NCI-H2107 treated with DMSO at 0.1 percent for 48 hours (cell line): Measurements from ENCODE around the gene DAZAP1.
"Not testable (repeated sequence)": the region's sequence is repeated elsewhere in the genome, so short reads cannot be mapped to it uniquely, and the experiment has no call there.

Experiments
- DNase-seq: peaks from one replicate; lab custom pipeline; 2025; ENCODE audit not compliant: unreplicated experiment; lab: John Stamatoyannopoulos, UW

Gene DAZAP1

GRCh38 chr19:1410136-1410786 lies 2.9 kb downstream of the DAZAP1 start:
- no peak for DNase-seq

DNA sequence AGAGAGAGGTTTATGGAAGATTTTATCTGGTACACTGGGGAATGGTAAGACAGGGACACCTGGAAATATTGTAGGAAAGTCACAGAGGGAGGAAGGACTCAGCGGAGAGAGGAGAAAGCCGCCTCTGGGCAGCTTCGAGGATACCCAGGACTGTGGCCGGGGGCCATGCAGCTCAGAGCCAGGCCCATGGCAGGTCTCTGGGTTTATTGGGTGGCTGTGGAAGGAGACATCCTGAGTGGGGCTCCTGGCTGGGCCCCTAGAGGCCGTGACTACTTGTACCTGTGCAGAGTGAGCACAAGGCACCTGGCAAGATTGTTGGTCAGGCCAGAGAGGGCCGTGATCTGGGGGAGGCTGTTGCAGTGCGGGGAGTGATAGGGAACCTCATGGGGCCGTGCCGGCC lies 3.4 kb downstream of the DAZAP1 start:
- DNase-seq: no peak

DNA sequence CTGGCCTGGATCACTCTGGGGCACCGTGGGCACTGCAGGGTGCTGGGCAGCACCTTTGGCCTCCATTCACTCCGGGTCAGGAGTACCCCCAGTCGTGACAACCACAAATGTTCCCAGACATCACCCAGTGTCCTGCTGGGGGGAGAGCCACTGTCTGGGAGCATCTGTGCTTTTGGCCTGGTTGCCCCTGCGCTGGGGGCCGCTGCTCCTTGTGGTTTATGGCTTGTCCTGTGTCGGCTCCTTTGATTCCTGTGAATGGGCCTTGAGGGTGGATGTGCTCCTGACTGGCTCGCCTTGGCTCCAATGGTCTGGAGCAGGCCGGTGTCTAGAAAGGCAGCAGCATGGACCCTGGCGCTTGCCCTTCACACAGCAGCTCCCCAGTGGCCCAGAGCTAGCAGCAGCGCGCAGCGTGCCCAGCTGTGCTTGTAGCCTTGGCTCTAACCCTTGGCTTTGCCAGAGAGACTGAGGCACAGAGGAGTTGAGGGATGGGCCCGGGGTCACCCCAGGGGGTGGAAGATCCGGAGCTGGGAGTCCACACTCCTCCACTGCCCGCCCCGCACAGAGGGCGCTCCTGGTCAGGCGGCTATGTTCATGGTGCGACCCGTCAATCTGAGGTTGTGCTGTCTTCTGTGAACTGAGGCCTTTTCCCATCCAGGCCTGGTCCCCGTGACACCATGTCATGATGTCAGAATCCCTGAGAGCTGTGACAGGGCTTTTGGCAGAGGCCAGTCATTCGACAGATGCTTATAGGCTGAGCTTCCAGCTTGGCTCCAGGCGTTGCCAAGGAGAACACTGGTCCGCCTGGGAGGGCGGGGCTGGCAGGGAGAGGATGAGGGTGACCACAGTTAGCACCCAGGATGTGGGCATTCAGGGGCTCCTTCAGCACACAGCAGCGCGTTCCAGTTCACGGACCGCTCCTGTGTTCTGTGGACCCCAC lies 4.1 kb downstream of the DAZAP1 start:
- DNase-seq: no peak

- DNase-seq: no peak
These were observed 5.0 kb downstream of the DAZAP1 start for GRCh38 chr19:1412323-1412923.

GRCh38 chr19:1412995-1413800 lies 5.8 kb downstream of the DAZAP1 start:
- DNase-seq: no peak

- DNase-seq: no peak
These were observed 8.8 kb downstream of the DAZAP1 start for GRCh38 chr19:1416014-1416841.

DNA sequence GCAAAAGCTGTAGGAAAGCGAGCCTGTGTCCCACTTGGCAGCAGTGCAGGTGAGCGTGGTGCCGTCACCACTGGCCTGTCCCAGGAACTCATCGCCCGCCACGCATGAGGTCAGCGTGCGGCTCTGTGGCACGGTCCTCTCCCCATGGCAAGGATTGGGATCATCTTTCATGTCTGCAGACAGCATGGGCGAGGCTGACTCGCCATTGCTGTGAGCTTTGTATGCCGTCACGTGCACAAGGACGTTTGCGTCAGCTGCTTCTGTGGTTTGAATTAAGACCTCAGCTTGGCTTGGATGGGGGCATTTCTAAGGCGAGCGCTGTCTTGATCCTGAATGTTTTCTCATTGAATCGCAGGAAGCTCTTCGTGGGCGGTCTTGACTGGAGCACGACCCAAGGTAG lies 9.8 kb downstream of the DAZAP1 start:
- DNase-seq: no peak

- no peak for DNase-seq
These were observed 10.5 kb downstream of the DAZAP1 start for GRCh38 chr19:1417681-1418495.

- no peak for DNase-seq
These were observed 11.1 kb downstream of the DAZAP1 start for GRCh38 chr19:1418496-1418775.

GRCh38 chr19:1418951-1419738 lies 11.8 kb downstream of the DAZAP1 start:
- DNase-seq: no peak

GRCh38 chr19:1420085-1420484 lies 12.7 kb downstream of the DAZAP1 start:
- DNase-seq: not testable (repeated sequence)

- DNase-seq: no peak
These were observed 13.2 kb downstream of the DAZAP1 start for GRCh38 chr19:1420590-1420989.

DNA sequence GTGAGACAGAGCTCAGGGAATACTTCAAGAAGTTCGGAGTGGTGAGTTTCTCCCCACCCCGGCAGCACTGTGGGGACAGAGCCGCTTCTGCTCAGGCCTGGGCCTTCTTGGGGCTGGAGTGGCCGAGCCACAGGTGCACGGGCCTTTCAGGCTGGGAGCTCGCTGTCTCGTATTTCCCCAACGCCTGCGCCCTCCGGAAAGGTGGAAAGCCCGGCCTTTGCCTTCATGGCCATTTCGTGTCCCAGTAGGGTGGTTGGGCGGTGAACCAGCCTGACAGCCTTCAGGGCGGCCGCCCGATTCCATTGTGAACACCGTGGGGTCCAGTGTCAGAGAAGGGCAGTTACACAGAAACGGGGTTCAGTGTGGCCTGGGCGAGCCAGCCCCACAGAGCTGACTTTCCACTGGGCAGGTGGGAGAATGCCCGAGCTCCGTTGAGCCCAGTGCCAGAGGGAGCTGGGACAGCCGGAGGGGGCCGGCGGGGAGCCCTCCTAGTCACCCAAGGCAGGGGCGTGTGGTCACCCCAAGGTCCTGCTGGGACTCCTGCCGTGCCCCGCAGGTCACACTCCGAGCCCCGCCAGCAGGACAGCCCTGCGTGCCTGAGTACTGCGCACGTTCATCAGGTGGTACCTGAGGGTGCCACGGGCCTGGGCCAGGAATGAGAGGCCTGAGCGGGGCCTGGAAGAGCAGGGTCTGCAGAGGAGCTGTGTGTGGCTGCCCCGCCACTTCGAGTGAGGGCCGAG lies 14.0 kb downstream of the DAZAP1 start:
- no peak for DNase-seq

- no peak for DNase-seq
These were observed 14.5 kb downstream of the DAZAP1 start for GRCh38 chr19:1421958-1422305.

DNA sequence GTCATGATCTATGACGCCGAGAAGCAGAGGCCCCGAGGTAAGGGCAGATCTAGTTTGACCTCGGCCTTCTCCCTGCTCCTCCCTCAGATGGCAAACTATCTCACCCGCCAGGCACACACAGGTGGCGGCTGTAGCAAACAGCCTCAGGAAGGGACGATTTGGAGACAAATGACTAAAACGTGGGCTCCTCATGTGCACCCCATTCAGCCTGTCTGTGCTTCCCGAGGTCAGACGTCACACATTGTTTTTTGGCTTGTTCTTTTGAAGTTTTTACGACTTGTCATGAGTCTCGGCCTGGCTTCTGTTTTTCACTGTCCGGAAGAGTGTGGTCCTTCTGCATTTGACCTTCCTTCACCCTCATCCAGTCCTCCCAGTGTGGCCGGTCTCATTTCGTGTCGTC lies 15.0 kb downstream of the DAZAP1 start:
- DNase-seq: no peak

DNA sequence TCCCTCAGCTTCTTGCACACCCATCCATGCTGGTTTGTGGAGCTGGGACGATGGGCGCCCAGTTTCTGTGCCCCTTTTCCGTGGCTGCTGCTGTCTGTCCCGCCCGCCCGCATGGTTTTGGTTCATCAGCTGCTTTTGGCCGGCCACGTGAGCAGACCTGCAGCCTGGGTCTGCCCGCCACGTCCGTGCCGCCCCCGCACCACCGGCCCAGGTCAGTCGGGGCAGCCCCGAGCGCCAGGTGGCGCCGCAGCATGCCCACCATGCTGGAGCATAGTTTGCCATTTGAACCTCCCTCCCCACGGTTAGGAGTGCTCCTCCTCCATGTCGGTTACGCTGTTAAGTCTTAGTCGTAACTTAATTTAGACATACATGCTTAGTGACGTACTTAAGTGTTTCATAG lies 15.6 kb downstream of the DAZAP1 start:
- no peak for DNase-seq

- DNase-seq: no peak
These were observed 16.2 kb downstream of the DAZAP1 start for GRCh38 chr19:1423436-1424191.
